HepG2 (cell line): ENCODE measurements around the gene SPAAR. TPM values are rescaled to one million over a fixed set of nuclear protein-coding genes. Genes with fewer than 3 reads are reported as not detected.

ENCODE experiments used
- ATAC-seq: fragments of 200-7000 bp; cut with Tn5 transposase; 3 replicates; pipeline ENCODE4 v1.9.1; 2020; ENCODE audit warnings: mild to moderate bottlenecking, moderate library complexity
- BruUV-seq: library from RNA; stranded (reverse); fragments of 400-500 nt; replicated peaks from 2 replicates; lab custom pipeline; 2021; lab: Mats Ljungman, UMichigan
- CTCF ChIA-PET: fragments of 300-600 bp; formaldehyde crosslinking; extraction: SDS; loops from one replicate; lab custom pipeline; 2021; ENCODE audit warnings: low total read pairs, inconsistent platforms, low intra/inter-chr PET ratio; lab: Yijun Ruan, JAX
- POLR2A ChIA-PET: fragments of 350-600 bp; sonication (Branson Sonifier 250); formaldehyde crosslinking; loops from one replicate; lab custom pipeline; 2020; ENCODE audit warnings: antibody characterized with exemption, inconsistent platforms; lab: Yijun Ruan, JAX
- DNase-seq: peaks from one replicate; pipeline ENCODE4 v3.0.0-alpha.2; 2015; ENCODE audit warnings: low spot score
- FAIRE-seq: peaks from 3 replicates; lab custom pipeline; 2011; peaks lifted over from hg19 to GRCh38; lab: Jason Lieb, UNC
- H2AFZ ChIP-seq: one replicate; pipeline ENCODE4 v1.6.1; 2011; ENCODE audit warnings: low read length, inconsistent platforms
- H3K27ac ChIP-seq: fragments of 300-600 bp; 3 replicates; pipeline ENCODE4 v1.8.0; 2011; ENCODE audit warnings: mixed run types, mild to moderate bottlenecking, mixed read lengths, low read length, inconsistent platforms; ENCODE audit not compliant: insufficient read depth; ENCODE audit errors: extremely low read length
- H3K27me3 ChIP-seq, 2 experiments: fragments of 200-600 bp in 1 of 2; 2 replicates in 1 of 2; 3 replicates in 1 of 2; pipeline versions ENCODE4 v1.6.0 to v1.8.0; 2011; ENCODE audit warnings: low read length in 2 of 2, mild to moderate bottlenecking in 2 of 2, moderate library complexity in 2 of 2, inconsistent platforms in 1 of 2; ENCODE audit not compliant: insufficient read depth in 2 of 2, control insufficient read depth in 1 of 2
- H3K36me3 ChIP-seq, 2 experiments: fragments of 200-600 bp in 1 of 2; replicated peaks in 1 of 2; 2 replicates in 1 of 2; 3 replicates in 1 of 2; pipeline versions ENCODE4 v1.5.1 to v1.8.0; 2011; ENCODE audit warnings: low read length in 2 of 2, inconsistent platforms in 1 of 2; ENCODE audit not compliant: insufficient read depth in 2 of 2, control insufficient read depth in 1 of 2
- H3K4me1 ChIP-seq: 2 replicates; pipeline ENCODE4 v1.5.1; 2012; ENCODE audit warnings: low read length, inconsistent platforms; ENCODE audit not compliant: insufficient read depth
- H3K4me2 ChIP-seq: 2 replicates; pipeline ENCODE4 v1.6.0; 2011; ENCODE audit warnings: low read depth, low read length, inconsistent platforms
- H3K4me3 ChIP-seq, 3 experiments: fragments of 200-600 bp in 1 of 3; sonication (generic), shearing (Covaris generic) in 1 of 3; replicated peaks in 1 of 3; 2 replicates each; pipeline ENCODE4 v1.5.1; 2011 to 2016; ENCODE audit warnings: low read length in 3 of 3, inconsistent platforms in 2 of 3, low read depth in 2 of 3, mild to moderate bottlenecking in 2 of 3, control low read depth in 1 of 3, mixed read lengths in 1 of 3; ENCODE audit not compliant: insufficient read depth in 1 of 3
- H3K79me2 ChIP-seq: one replicate; pipeline ENCODE4 v1.6.1; 2011; ENCODE audit warnings: low read length, inconsistent platforms; ENCODE audit not compliant: insufficient read depth
- H3K9ac ChIP-seq: 2 replicates; pipeline ENCODE4 v1.6.0; 2011; ENCODE audit warnings: mild to moderate bottlenecking, low read depth, low read length, inconsistent platforms; ENCODE audit not compliant: insufficient read depth
- H3K9me3 ChIP-seq: 2 replicates; pipeline ENCODE4 v1.5.1; 2012; ENCODE audit warnings: mild to moderate bottlenecking, low read length
- H4K20me1 ChIP-seq: 2 replicates; pipeline ENCODE4 v1.6.0; 2011; ENCODE audit warnings: inconsistent platforms, mild to moderate bottlenecking, low read length, moderate library complexity; ENCODE audit not compliant: insufficient read depth
- CBX1 ChIP-seq: IDR thresholded peaks from one replicate; pipeline ENCODE4 v1.6.1; 2016; ENCODE audit warnings: antibody characterized with exemption, low read depth
- DRAP1 ChIP-seq: IDR thresholded peaks from 2 replicates; pipeline ENCODE4 v1.6.1; 2016; ENCODE audit warnings: missing genetic modification reagents, missing compliant biosample characterization
- E2F5 ChIP-seq: sonication (generic); formaldehyde crosslinking; conservative IDR thresholded peaks from 2 replicates; pipeline ENCODE4 v1.4.0; 2020; ENCODE audit warnings: missing genetic modification reagents
- ELF3 ChIP-seq: IDR thresholded peaks from 2 replicates; pipeline ENCODE4 v1.6.1; 2016; ENCODE audit warnings: missing genetic modification reagents, missing compliant biosample characterization
- EP300 ChIP-seq, 3 experiments: sonication (generic) in 1 of 3; formaldehyde crosslinking in 1 of 3; IDR thresholded peaks; 2 replicates each; pipeline versions ENCODE4 v1.5.1 to v1.6.1; 2011 to 2020; ENCODE audit warnings: low read depth in 2 of 3, low read length in 2 of 3, borderline replicate concordance in 1 of 3, improper control_type of control experiment in 1 of 3, mild to moderate bottlenecking in 1 of 3, missing genetic modification reagents in 1 of 3, moderate library complexity in 1 of 3
- GTF2F1 ChIP-seq: fragments of 150-350 bp; IDR thresholded peaks from 2 replicates; pipeline ENCODE4 v1.6.1; 2014; ENCODE audit warnings: low read length
- GZF1 ChIP-seq: sonication (generic); formaldehyde crosslinking; IDR thresholded peaks from 2 replicates; pipeline ENCODE4 v1.5.1; 2020; ENCODE audit warnings: mild to moderate bottlenecking, missing genetic modification reagents
- HIVEP1 ChIP-seq: sonication (generic); formaldehyde crosslinking; IDR thresholded peaks from 2 replicates; pipeline ENCODE4 v1.4.0; 2020; ENCODE audit warnings: mild to moderate bottlenecking, missing genetic modification reagents
- KDM3A ChIP-seq: IDR thresholded peaks from 2 replicates; pipeline ENCODE4 v1.6.1; 2018; ENCODE audit warnings: low read depth, missing compliant biosample characterization
- MAFG ChIP-seq: sonication (generic); formaldehyde crosslinking; IDR thresholded peaks from 2 replicates; pipeline ENCODE4 v1.5.1; 2020; ENCODE audit warnings: mild to moderate bottlenecking, missing genetic modification reagents
- NRL ChIP-seq: sonication (generic); formaldehyde crosslinking; IDR thresholded peaks from 2 replicates; pipeline ENCODE4 v1.5.0; 2020; ENCODE audit warnings: missing genetic modification reagents, mild to moderate bottlenecking, moderate library complexity, borderline replicate concordance
- PTBP1 ChIP-seq: fragments of 200-400 bp; formaldehyde crosslinking; IDR thresholded peaks from 2 replicates; pipeline ENCODE4 v1.6.1; 2018; ENCODE audit warnings: low read length, low read depth; ENCODE audit not compliant: poor library complexity, severe bottlenecking
- SALL1 ChIP-seq: sonication (generic); formaldehyde crosslinking; IDR thresholded peaks from 2 replicates; pipeline ENCODE4 v1.8.0; 2022; ENCODE audit warnings: mild to moderate bottlenecking, missing genetic modification reagents
- SAP130 ChIP-seq: IDR thresholded peaks from 2 replicates; pipeline ENCODE4 v1.6.1; 2016; ENCODE audit warnings: low read depth
- STAG1 ChIP-seq: sonication (generic); formaldehyde crosslinking; IDR thresholded peaks from 2 replicates; pipeline ENCODE4 v1.4.0; 2020; ENCODE audit warnings: missing genetic modification reagents
- TAF1 ChIP-seq: sonication (generic); formaldehyde crosslinking; IDR thresholded peaks from 2 replicates; pipeline ENCODE4 v1.4.0; 2020; ENCODE audit warnings: missing genetic modification reagents
- TBL1XR1 ChIP-seq: fragments of 150-350 bp; IDR thresholded peaks from 2 replicates; pipeline ENCODE4 v1.6.1; 2014; ENCODE audit warnings: borderline replicate concordance, low read length; ENCODE audit not compliant: partially characterized antibody
- TCF7 ChIP-seq: sonication (generic); IDR thresholded peaks from 2 replicates; pipeline ENCODE4 v1.6.1; 2016; ENCODE audit warnings: antibody characterized with exemption, low read depth
- ZGPAT ChIP-seq: IDR thresholded peaks from 2 replicates; pipeline ENCODE4 v1.6.1; 2016; ENCODE audit warnings: mild to moderate bottlenecking
- WGBS: methylation state at CpG from one replicate; pipeline ENCODE4 v1.1.6; 2017; ENCODE audit warnings: low lambda C conversion rate; 5-methylcytosine and 5-hydroxymethylcytosine counted together
- in situ Hi-C: cut with HindIII; loops from 2 replicates; pipeline ENCODE4 v1.10.0; 2017; ENCODE audit warnings: low pct_unique_long_range_greater_than_20kb; ENCODE audit not compliant: extremely low pct_ligation_motif_present
- intact Hi-C: fragments of 100-400 bp; cut with micrococcal nuclease; formaldehyde crosslinking; loops from one replicate; pipeline ENCODE4 v1.10.0; 2022; ENCODE audit not compliant: unreplicated experiment
- polyA plus RNA-seq, 8 experiments: library from polyadenylated mRNA; depleted of rRNA in 3 of 8; stranded (reverse) in 7 of 8; unstranded in 1 of 8; fragments of >200 nt; fragmentation: Illumina TruSeq in 4 of 8; extraction: Trizol in 4 of 8; gene quantifications; 2 replicates each; pipeline versions ENCODE4 v1.2.1 to v1.2.3, GENCODE V29; 2011 to 2016; ENCODE audit warnings: low read depth in 4 of 8, missing spikeins in 1 of 8, mixed read lengths in 1 of 8; ENCODE audit not compliant: insufficient read depth in 1 of 8
- total RNA-seq, 5 experiments: library from RNA; depleted of rRNA; stranded (reverse); fragments of >200 nt; fragmentation: Illumina TruSeq; extraction: Trizol; gene quantifications; 2 replicates each; pipeline ENCODE4 v1.2.3, GENCODE V29; 2016; ENCODE audit warnings: low read depth in 1 of 5

SPAAR gene
- total and polyA plus RNA-seq, 2 of the 13 experiments (the other 11 are each of a cell fraction or from before 2014, with no cell fraction given), result 0.07 TPM; not detected in 1

- TF ChIP-seq TCF7, result no peak
- TF ChIP-seq PTBP1, result no peak
- no peak for TF ChIP-seq TBL1XR1
- no peak for TF ChIP-seq HIVEP1 (CRISPR knock-in tag)
These were observed 4.1 kb upstream of the SPAAR start (continued) for GRCh38 chr9:35905051-35905781.

GRCh38 chr9:35905912-35906679 is 3.2 kb upstream of the SPAAR start, which contains the start of gene HRCT1:
TSS of gene HRCT1 (plus strand) at chr9:35906202. CDS start at chr9:35906288, 86 bp downstream.
- 8% methylated on average over 11 of the region's 30 CpGs for WGBS
- Histone ChIP-seq H3K27me3 (peaks cover 0 to 11% of the 10 kb centered on the region in 2 experiments; a peak in 2 of 5 replicates), H3K27ac (no peak within 1 kb of the TSS), H3K9ac (peak within 1 kb of the TSS; percentile 57; the same call in 1 of the 2 replicates), H3K4me2 (peak within 1 kb of the TSS; percentile 96), H3K4me3 (peak within 1 kb of the TSS; percentile 49 to 67 (median 52)), H3K79me2 (no peaks in the 10 kb centered on the region), H3K4me1 (peaks cover 69% of the 10 kb centered on the region), H2AFZ (no peak within 1 kb of the TSS), H3K36me3 (no peaks in the 10 kb centered on the region), H4K20me1 (no peaks in the 10 kb centered on the region), H3K9me3 (no peaks in the 10 kb centered on the region)
- intact Hi-C loops, result no loop called here
- CTCF ChIA-PET, result no interaction called here
- DNase-seq (peak; percentile 77), ATAC-seq (peak; percentile 76), FAIRE-seq (peak; percentile 63)
- POLR2A ChIA-PET, result interaction anchor here (1.1 kb wide), 2 partner anchors 14 to 91 kb away, joined by 3 read pairs; partner anchors contain the start of gene HINT2
- in situ Hi-C loops, result no loop called here
- no TSS peak for BruUV-seq
- TF ChIP-seq TAF1 (CRISPR knock-in tag) (peak; percentile 35; the same call in 1 of the 2 replicates), ELF3 (CRISPR knock-in tag) (peak; percentile 47; the same call in 1 of the 2 replicates), E2F5 (CRISPR knock-in tag) (no peak), KDM3A (CRISPR knock-in tag) (0 out of 2 replicates have a peak, but pooled peaks have one; percentile 26), GTF2F1 (no peak), DRAP1 (CRISPR knock-in tag) (peak; percentile 26; the same call in 1 of the 2 replicates), ZGPAT (CRISPR knock-in tag) (peak; percentile 63; the same call in 1 of the 2 replicates), CBX1 (no peak), SAP130 (CRISPR knock-in tag) (peak; percentile 71), NRL (CRISPR knock-in tag) (0 out of 2 replicates have a peak, but pooled peaks have one; percentile 14), SALL1 (CRISPR knock-in tag) (peak; percentile 71), MAFG (CRISPR knock-in tag) (no peak), STAG1 (CRISPR knock-in tag) (no peak), GZF1 (no peak), EP300 (IDR thresholded peaks at IDR 0.05; ENCODE audit: low read depth in 2 of 2, low read length in 2 of 2) (peak; percentile 32 to 50; a peak in 1 of 4 replicates), EP300 (CRISPR knock-in tag; IDR thresholded peaks at IDR 0.05; ENCODE audit: borderline replicate concordance) (peak; percentile 51; the same call in 1 of the 2 replicates)
